HG03175 (cell line): ENCODE results near the gene ST3GAL2.
"Not testable (repeated sequence)": the region's sequence is repeated elsewhere in the genome, so short reads cannot be mapped to it uniquely, and the experiment has no call there.

Experiments
- ATAC-seq: cut with Tn5 transposase; IDR thresholded peaks from one replicate; pipeline ENCODE4 v1.9.1; 2021; ENCODE audit warnings: mild to moderate bottlenecking, moderate library complexity; ENCODE audit not compliant: unreplicated experiment

Gene ST3GAL2

GRCh38 chr16:70342016-70342415 is 96.9 kb downstream of the ST3GAL2 start:
- ATAC-seq: no peak

- ATAC-seq: no peak
Observed at GRCh38 chr16:70341600-70341999, 97.3 kb downstream of the ST3GAL2 start.

- ATAC-seq: no peak
Observed at GRCh38 chr16:70337814-70338213, 101.1 kb downstream of the ST3GAL2 start.

DNA sequence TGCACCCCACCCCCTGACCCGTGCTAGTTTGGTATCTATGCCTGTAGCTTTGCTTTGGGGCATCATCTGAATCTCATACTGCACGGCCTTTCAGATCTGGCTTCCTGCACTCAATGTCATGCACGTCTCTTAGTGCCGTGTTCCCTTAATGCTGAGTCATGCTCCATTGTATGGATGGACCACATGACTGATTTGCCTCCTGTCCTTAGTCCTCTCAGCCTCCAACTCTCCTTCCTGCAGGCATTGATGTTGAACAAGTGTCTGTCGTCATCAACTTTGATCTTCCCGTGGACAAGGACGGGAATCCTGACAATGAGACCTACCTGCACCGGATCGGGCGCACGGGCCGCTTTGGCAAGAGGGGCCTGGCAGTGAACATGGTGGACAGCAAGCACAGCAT is 106.2 kb downstream of the ST3GAL2 start:
- ATAC-seq: not testable (repeated sequence)

DNA sequence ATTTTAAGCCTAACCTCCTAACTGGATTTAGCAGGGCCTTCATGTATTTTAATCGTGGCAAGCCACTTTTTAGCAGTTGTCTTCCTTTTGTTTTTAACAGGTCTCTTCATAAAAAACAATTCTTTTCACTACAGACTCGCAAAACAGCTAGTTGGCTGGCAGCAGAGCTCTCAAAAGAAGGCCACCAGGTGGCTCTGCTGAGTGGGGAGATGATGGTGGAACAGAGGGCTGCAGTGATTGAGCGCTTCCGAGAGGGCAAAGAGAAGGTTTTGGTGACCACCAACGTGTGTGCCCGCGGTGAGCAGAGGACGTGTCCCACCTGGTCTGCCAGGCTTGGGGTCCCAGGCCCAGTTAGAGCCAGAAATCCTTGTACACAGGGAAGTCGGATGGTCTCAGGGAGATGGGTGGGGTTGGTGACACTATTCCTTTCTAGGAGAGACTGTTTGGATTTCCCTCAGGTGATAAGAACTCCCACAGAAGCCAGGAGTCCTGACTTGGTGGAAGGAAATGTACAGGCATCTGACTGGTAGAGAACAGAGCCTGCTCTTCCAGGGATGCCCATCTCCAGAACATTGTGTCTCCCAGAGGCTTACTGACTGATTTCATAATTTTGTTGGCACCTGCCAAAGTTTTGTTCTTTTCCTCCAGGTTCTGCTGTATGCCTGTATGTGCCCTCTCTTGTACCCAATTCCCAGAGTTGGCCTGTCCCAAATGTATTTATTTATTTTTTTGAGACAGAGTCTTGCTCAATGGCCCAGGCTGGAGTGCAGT is 107.1 kb downstream of the ST3GAL2 start:
- no peak for ATAC-seq

DNA sequence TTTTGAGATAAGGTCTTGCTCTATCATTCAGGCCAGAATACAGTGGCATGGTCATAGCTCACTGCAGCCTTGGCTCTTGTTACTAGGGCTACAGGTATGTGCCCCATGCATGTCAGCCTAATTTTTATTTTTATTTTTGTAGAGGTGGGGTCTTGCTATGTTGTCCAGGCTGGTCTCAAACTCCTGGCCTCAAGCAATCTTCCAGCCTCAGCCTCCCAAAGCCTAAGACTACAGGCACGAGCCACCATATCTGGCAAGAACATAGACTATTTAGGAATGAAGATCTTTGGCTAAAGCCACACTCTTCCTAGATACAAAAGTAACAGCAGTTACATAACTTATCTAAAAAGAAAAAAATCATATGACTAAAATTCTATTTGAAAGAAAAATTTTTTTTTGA is 107.8 kb downstream of the ST3GAL2 start:
- no peak for ATAC-seq
